Measurements from ENCODE around the gene PDE4D.

DNA sequence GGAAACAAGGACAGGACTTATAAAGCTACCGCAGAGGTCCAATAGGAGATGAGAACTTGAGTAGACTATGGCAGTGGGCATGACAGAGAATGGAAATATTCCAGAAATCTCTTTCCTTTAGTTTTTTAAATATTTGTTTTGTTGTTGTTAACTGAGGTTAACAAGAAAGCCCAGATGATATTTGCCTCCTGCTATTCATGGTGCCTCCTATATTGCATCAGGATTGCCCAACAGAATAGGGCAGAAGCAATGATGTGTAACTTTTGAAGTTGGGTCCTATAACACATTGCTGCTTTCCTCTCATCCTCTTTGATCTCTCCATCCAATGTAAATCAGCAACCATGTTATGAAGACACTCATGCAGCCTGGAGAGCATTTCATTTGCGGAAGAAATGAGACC is 42.8 kb downstream of the PDE4D start:
- TF ChIP-seq, protein P1, sequence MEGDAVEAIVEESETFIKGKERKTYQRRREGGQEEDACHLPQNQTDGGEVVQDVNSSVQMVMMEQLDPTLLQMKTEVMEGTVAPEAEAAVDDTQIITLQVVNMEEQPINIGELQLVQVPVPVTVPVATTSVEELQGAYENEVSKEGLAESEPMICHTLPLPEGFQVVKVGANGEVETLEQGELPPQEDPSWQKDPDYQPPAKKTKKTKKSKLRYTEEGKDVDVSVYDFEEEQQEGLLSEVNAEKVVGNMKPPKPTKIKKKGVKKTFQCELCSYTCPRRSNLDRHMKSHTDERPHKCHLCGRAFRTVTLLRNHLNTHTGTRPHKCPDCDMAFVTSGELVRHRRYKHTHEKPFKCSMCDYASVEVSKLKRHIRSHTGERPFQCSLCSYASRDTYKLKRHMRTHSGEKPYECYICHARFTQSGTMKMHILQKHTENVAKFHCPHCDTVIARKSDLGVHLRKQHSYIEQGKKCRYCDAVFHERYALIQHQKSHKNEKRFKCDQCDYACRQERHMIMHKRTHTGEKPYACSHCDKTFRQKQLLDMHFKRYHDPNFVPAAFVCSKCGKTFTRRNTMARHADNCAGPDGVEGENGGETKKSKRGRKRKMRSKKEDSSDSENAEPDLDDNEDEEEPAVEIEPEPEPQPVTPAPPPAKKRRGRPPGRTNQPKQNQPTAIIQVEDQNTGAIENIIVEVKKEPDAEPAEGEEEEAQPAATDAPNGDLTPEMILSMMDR (IDR thresholded peaks at IDR 0.05), result no peak
- no peak for TF ChIP-seq POLR2A (IDR thresholded peaks at IDR 0.05)

All from esophagus squamous epithelium (tissue), 4 donors.